Nucleus accumbens (tissue), 56 donors: ENCODE data around the gene ATP9B.
A peak's percentile ranks its signal among the peaks of the same experiment; 100 is the strongest.

Experiments used
- DNase-seq, 56 donors: peaks; one replicate each; lab custom pipeline; 2025; lab: John Stamatoyannopoulos, UW

Gene ATP9B

GRCh38 chr18:79401494-79402208, 332.5 kb downstream of the ATP9B start:
- no peak for DNase-seq

GRCh38 chr18:79402209-79402576, 333.0 kb downstream of the ATP9B start:
- DNase-seq: no peak

GRCh38 chr18:79402977-79403722, 334.0 kb downstream of the ATP9B start:
- DNase-seq: peak in 46 of 56 donors; percentile 12 to 83 (median 48)

GRCh38 chr18:79403723-79404566, 334.8 kb downstream of the ATP9B start:
- no peak for DNase-seq

GRCh38 chr18:79404567-79404910, 335.3 kb downstream of the ATP9B start:
- DNase-seq: no peak

- no peak for DNase-seq
Observed at GRCh38 chr18:79405019-79405780, 336.0 kb downstream of the ATP9B start.

- peak in 7 of 56 donors; percentile 15 to 43 (median 24) for DNase-seq
Observed at GRCh38 chr18:79405781-79406575, 336.8 kb downstream of the ATP9B start.

- no peak for DNase-seq
Observed at GRCh38 chr18:79406708-79407107, 337.5 kb downstream of the ATP9B start.

GRCh38 chr18:79409313-79409712, 340.1 kb downstream of the ATP9B start:
- no peak for DNase-seq

GRCh38 chr18:79410171-79410641, 341.0 kb downstream of the ATP9B start:
- DNase-seq: no peak

- DNase-seq: no peak
Observed at GRCh38 chr18:79410731-79411613, 341.8 kb downstream of the ATP9B start.

- DNase-seq: no peak
Observed at GRCh38 chr18:79411614-79412526, 342.7 kb downstream of the ATP9B start.

- no peak for DNase-seq
Observed at GRCh38 chr18:79413025-79413424, 343.8 kb downstream of the ATP9B start.

- no peak for DNase-seq
Observed at GRCh38 chr18:79413426-79413825, 344.2 kb downstream of the ATP9B start.

GRCh38 chr18:79413901-79414300, 344.7 kb downstream of the ATP9B start:
- DNase-seq: no peak

GRCh38 chr18:79416022-79416676, 347.0 kb downstream of the ATP9B start:
- DNase-seq: no peak

- DNase-seq: no peak
Observed at GRCh38 chr18:79416677-79417052, 347.5 kb downstream of the ATP9B start.
